ENCODE results near the gene METTL9.
"Not testable (repeated sequence)": the region's sequence is repeated elsewhere in the genome, so short reads cannot be mapped to it uniquely, and the experiment has no call there.

METTL9 gene

GRCh38 chr16:21565507-21565860 lies 33.9 kb upstream of the METTL9 start:
- DNase-seq (ENCODE audit: low spot score) (peak; percentile 1), ATAC-seq (ENCODE audit: low read depth) (no peak)
- no peaks in the 10 kb centered on the region for H3K27me3 ChIP-seq (ENCODE audit: insufficient read depth, poor library complexity, severe bottlenecking)
- H3K9me3 ChIP-seq (ENCODE audit: severe bottlenecking) = no peaks in the 10 kb centered on the region
- TF ChIP-seq, protein P1, sequence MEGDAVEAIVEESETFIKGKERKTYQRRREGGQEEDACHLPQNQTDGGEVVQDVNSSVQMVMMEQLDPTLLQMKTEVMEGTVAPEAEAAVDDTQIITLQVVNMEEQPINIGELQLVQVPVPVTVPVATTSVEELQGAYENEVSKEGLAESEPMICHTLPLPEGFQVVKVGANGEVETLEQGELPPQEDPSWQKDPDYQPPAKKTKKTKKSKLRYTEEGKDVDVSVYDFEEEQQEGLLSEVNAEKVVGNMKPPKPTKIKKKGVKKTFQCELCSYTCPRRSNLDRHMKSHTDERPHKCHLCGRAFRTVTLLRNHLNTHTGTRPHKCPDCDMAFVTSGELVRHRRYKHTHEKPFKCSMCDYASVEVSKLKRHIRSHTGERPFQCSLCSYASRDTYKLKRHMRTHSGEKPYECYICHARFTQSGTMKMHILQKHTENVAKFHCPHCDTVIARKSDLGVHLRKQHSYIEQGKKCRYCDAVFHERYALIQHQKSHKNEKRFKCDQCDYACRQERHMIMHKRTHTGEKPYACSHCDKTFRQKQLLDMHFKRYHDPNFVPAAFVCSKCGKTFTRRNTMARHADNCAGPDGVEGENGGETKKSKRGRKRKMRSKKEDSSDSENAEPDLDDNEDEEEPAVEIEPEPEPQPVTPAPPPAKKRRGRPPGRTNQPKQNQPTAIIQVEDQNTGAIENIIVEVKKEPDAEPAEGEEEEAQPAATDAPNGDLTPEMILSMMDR (IDR thresholded peaks at IDR 0.05; ENCODE audit: poor library complexity, severe bottlenecking) = no peak
- no peak overlapping the region for H3K27ac ChIP-seq (ENCODE audit: poor library complexity, severe bottlenecking)
- H3K36me3 ChIP-seq (ENCODE audit: low read depth) = no peaks in the 10 kb centered on the region
- H3K4me3 ChIP-seq (ENCODE audit: severe bottlenecking) = no peak overlapping the region
- H3K4me1 ChIP-seq (ENCODE audit: insufficient read depth, poor library complexity, severe bottlenecking) = peaks cover 5% of the 10 kb centered on the region

DNA sequence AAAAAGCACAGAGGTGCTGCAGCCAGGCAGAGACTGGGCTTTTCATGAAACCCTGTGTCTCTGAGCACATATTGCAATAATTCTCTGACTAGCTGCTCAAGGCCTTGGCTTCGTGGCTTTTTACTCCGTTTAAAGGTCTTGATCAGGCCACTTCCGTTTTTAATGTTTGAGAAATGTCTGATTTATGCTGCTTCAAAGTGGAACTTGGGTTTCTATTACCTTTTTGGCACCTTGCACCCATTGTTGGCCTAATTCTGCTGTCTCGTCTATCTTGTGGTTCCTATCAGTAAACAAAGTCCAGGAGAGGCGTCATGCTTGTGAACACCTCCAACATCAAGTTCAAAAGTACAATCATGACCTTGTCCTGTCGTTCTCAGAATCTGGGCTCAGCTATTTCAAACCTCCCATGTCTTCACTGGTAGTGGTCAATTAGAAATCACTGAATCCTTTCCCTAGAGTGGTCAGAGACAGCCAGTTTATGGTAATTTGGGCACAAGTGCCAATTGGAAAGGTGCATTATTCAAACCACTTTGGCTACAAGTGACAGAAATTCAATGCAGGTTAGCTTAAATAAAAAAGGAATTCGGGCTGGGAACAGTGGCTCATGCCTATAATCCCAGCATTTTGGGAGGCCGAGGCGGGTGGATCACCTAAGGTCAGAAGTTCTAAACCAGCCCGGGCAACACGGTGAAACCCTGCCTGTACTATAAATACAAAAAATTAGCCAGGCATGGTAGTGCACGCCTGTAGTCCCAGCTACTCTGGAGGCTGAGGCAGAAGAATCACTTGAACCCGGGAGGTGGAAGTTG lies 33.3 kb upstream of the METTL9 start:
- Histone ChIP-seq H3K4me1 (ENCODE audit: insufficient read depth, poor library complexity, severe bottlenecking) (peaks cover 5% of the 10 kb centered on the region), H3K4me3 (ENCODE audit: severe bottlenecking) (no peak overlapping the region), H3K9me3 (ENCODE audit: severe bottlenecking) (no peaks in the 10 kb centered on the region), H3K27ac (ENCODE audit: poor library complexity, severe bottlenecking) (no peak overlapping the region), H3K27me3 (ENCODE audit: insufficient read depth, poor library complexity, severe bottlenecking) (no peaks in the 10 kb centered on the region), H3K36me3 (ENCODE audit: low read depth) (no peaks in the 10 kb centered on the region)
- DNase-seq (ENCODE audit: low spot score) (peak; percentile 28), ATAC-seq (ENCODE audit: low read depth) (no peak)
- TF ChIP-seq, protein P1 (IDR thresholded peaks at IDR 0.05; ENCODE audit: poor library complexity, severe bottlenecking) = no peak

- DNase-seq (ENCODE audit: low spot score) = peak; percentile 33
- Histone ChIP-seq H3K27me3 (ENCODE audit: insufficient read depth, poor library complexity, severe bottlenecking) (no peaks in the 10 kb centered on the region), H3K36me3 (ENCODE audit: low read depth) (no peaks in the 10 kb centered on the region), H3K27ac (ENCODE audit: poor library complexity, severe bottlenecking) (no peak overlapping the region), H3K9me3 (ENCODE audit: severe bottlenecking) (no peaks in the 10 kb centered on the region), H3K4me3 (ENCODE audit: severe bottlenecking) (no peak overlapping the region), H3K4me1 (ENCODE audit: insufficient read depth, poor library complexity, severe bottlenecking) (peaks cover 5% of the 10 kb centered on the region)
- TF ChIP-seq, protein P1 (IDR thresholded peaks at IDR 0.05; ENCODE audit: poor library complexity, severe bottlenecking) = no peak
- ATAC-seq (ENCODE audit: low read depth) = no peak
Observed at GRCh38 chr16:21566891-21567414, 32.4 kb upstream of the METTL9 start.

DNA sequence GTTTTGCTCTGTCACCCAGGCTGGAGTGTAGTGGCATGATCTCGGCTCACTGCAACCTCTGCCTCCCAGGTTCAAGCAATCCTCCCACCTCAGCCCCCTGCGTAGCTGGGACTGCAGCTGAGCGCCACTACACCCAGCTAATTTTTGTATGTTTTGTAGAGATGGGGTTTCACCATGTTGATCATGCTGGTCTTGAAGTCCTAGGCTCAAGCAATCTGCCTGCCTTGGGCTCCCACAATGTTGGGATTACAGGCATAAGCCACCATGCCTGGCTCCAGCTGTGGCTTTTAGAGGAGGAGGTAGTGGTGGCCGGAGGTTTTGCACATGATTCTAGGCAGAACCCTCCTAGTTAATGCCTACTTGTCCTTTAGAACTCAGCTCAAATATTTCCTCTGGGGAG lies 31.9 kb upstream of the METTL9 start:
- not testable (repeated sequence) for H3K27me3 ChIP-seq (ENCODE audit: insufficient read depth, poor library complexity, severe bottlenecking); H3K4me1 ChIP-seq (ENCODE audit: insufficient read depth, poor library complexity, severe bottlenecking); H3K9me3 ChIP-seq (ENCODE audit: severe bottlenecking); ATAC-seq (ENCODE audit: low read depth); H3K27ac ChIP-seq (ENCODE audit: poor library complexity, severe bottlenecking); H3K4me3 ChIP-seq (ENCODE audit: severe bottlenecking); H3K36me3 ChIP-seq (ENCODE audit: low read depth)
- DNase-seq (ENCODE audit: low spot score) = peak; percentile 46

DNA sequence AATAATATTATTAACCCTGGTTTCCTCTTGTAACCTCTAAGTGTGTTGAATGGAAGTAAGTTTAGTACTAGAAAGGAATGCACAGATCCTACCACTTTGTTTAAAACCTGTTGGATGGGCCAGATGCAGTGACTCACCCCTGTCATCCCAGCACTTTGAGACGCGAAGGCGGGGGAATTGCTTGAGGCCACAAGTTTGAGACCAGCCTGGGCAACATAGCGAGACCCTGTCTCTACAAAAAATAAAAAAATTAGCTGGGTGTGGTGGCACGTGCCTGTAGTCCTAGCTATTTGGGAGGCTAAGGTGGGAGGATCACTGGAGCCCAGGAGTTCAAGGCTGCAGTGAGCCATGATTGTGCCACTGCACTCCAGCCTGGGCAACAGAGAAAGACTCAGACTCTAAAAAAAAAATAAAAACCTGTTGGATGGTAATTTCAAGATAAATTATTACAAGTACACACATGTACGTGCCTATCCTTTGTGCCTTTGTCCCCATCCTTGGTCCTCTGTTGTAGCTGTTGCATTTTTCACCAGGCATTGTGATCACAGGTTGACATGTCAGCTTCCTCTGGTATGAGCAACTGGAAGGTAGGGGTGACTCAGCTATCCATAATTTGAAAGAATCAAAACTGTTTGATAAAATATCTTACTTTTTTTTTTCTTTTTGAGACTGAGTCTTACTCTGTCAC lies 30.7 kb upstream of the METTL9 start:
- no peaks in the 10 kb centered on the region for H3K36me3 ChIP-seq (ENCODE audit: low read depth)
- no peaks in the 10 kb centered on the region for H3K27me3 ChIP-seq (ENCODE audit: insufficient read depth, poor library complexity, severe bottlenecking)
- DNase-seq (ENCODE audit: low spot score) (peak; percentile 50), ATAC-seq (ENCODE audit: low read depth) (peak; percentile 63; the same call in 2 of the 3 replicates)
- no peak overlapping the region for H3K27ac ChIP-seq (ENCODE audit: poor library complexity, severe bottlenecking)
- no peak overlapping the region for H3K4me3 ChIP-seq (ENCODE audit: severe bottlenecking)
- H3K4me1 ChIP-seq (ENCODE audit: insufficient read depth, poor library complexity, severe bottlenecking) = peaks cover 5% of the 10 kb centered on the region
- H3K9me3 ChIP-seq (ENCODE audit: severe bottlenecking) = no peaks in the 10 kb centered on the region
- TF ChIP-seq, protein P1 (IDR thresholded peaks at IDR 0.05; ENCODE audit: poor library complexity, severe bottlenecking) = no peak

Measured in RWPE2 (cell line).